ENCODE results near the gene FAM43A. TPM values are rescaled to one million over a fixed set of nuclear protein-coding genes. Genes with fewer than 3 reads are reported as not detected.

FAM43A gene
- total RNA-seq, 1 donor from 2014 or later: 1.7 TPM

DNA sequence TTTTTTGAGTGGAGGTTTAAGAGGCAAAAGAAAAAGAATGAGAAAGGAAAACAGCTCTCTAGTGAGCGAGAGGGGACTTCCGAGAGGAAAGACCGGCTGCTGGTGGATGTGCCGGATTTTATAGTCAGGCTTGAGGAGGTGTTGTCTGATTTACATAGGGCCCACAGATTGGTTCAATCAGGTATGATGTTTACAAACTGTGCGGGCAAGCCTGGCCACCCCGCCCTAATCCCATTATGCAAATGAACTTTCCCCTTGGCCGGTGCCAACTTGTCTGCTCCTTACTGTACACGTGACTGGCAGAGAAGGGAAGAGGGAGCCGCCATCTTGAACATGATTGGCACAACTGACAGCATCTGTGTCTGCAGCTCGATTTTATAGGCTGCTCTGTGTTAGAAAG lies 44.7 kb downstream of the FAM43A start:
- TF ChIP-seq, protein P1, sequence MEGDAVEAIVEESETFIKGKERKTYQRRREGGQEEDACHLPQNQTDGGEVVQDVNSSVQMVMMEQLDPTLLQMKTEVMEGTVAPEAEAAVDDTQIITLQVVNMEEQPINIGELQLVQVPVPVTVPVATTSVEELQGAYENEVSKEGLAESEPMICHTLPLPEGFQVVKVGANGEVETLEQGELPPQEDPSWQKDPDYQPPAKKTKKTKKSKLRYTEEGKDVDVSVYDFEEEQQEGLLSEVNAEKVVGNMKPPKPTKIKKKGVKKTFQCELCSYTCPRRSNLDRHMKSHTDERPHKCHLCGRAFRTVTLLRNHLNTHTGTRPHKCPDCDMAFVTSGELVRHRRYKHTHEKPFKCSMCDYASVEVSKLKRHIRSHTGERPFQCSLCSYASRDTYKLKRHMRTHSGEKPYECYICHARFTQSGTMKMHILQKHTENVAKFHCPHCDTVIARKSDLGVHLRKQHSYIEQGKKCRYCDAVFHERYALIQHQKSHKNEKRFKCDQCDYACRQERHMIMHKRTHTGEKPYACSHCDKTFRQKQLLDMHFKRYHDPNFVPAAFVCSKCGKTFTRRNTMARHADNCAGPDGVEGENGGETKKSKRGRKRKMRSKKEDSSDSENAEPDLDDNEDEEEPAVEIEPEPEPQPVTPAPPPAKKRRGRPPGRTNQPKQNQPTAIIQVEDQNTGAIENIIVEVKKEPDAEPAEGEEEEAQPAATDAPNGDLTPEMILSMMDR (IDR thresholded peaks at IDR 0.05; ENCODE audit: insufficient read depth, low read length, poor library complexity, severe bottlenecking): no peak
- H3K4me3 ChIP-seq (ENCODE audit: low read depth, low read length): no peak overlapping the region
- DNase-seq (ENCODE audit: low read depth): no peak
- H3K36me3 ChIP-seq (ENCODE audit: control insufficient read depth, insufficient read depth, low read length): no peaks in the 10 kb centered on the region
- no peaks in the 10 kb centered on the region for H3K27me3 ChIP-seq (ENCODE audit: control insufficient read depth, insufficient read depth, low read length)

DNA sequence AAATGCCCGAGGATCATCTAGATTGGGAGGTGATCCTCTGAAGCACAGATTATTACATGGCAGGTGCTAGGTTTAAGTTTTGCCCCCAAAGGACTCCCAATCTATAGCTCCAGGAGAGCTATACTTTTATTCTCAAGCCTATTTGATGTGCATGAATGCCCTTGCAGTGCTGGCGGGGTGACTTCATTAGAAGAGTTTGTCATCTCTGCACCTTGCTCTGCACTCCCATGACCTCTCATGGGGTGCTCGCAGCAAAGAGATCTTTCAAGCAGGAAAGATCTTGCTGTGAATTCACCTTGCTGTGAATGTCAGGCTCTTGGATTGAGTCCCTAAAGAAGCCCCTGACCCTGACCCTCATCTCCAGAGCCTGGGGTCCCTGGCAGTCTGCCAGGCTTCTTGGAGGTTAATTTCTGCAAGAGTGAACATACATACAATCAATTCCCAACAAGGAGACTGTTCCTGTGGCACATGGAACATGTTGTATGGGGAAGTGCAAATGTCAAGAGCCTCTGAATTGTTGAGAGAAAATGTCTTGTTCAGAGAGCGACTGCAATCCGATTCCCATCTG lies 45.9 kb downstream of the FAM43A start:
- H3K36me3 ChIP-seq (ENCODE audit: control insufficient read depth, insufficient read depth, low read length): no peaks in the 10 kb centered on the region
- TF ChIP-seq, protein P1 (IDR thresholded peaks at IDR 0.05; ENCODE audit: insufficient read depth, low read length, poor library complexity, severe bottlenecking): no peak
- peaks cover 6% of the 10 kb centered on the region for H3K27me3 ChIP-seq (ENCODE audit: control insufficient read depth, insufficient read depth, low read length)
- H3K4me3 ChIP-seq (ENCODE audit: low read depth, low read length): no peak overlapping the region
- no peak for DNase-seq (ENCODE audit: low read depth)

DNA sequence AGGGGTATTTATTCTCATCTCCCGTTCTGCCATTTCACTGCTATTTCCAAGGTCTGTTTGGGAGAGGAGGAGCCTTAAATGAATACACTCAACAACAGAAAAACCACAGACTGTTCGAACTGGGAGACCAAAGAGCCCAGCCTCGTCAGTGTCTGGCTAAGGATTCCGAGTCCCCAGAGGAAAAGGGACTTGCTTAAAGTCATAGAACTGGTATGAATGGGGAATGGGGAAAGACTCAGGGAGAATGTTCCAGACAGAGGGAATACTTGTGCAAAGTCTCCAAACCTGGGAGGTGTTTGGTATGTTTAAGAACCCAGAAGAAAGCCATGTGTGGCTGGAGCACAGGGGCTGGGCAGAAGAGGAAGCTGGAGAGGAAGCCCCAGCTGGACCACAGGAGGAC lies 46.9 kb downstream of the FAM43A start:
- H3K27me3 ChIP-seq (ENCODE audit: control insufficient read depth, insufficient read depth, low read length): peaks cover 15% of the 10 kb centered on the region
- no peak for DNase-seq (ENCODE audit: low read depth)
- H3K4me3 ChIP-seq (ENCODE audit: low read depth, low read length): no peak overlapping the region
- TF ChIP-seq, protein P1 (IDR thresholded peaks at IDR 0.05; ENCODE audit: insufficient read depth, low read length, poor library complexity, severe bottlenecking): no peak
- H3K36me3 ChIP-seq (ENCODE audit: control insufficient read depth, insufficient read depth, low read length): no peaks in the 10 kb centered on the region

GRCh38 chr3:194736277-194736895 lies 50.7 kb downstream of the FAM43A start:
- no peak overlapping the region for H3K4me3 ChIP-seq (ENCODE audit: low read depth, low read length)
- TF ChIP-seq, protein P1 (IDR thresholded peaks at IDR 0.05; ENCODE audit: insufficient read depth, low read length, poor library complexity, severe bottlenecking): no peak

GRCh38 chr3:194736896-194737600 lies 51.4 kb downstream of the FAM43A start:
- TF ChIP-seq, protein P1 (IDR thresholded peaks at IDR 0.05; ENCODE audit: insufficient read depth, low read length, poor library complexity, severe bottlenecking): no peak
- no peaks in the 10 kb centered on the region for H3K36me3 ChIP-seq (ENCODE audit: control insufficient read depth, insufficient read depth, low read length)
- no peak overlapping the region for H3K4me3 ChIP-seq (ENCODE audit: low read depth, low read length)
- DNase-seq (ENCODE audit: low read depth): no peak
- peaks cover 15% of the 10 kb centered on the region for H3K27me3 ChIP-seq (ENCODE audit: control insufficient read depth, insufficient read depth, low read length)

More at GRCh38 chr3:194736277-194736895, 50.7 kb downstream of the FAM43A start:
- no peaks in the 10 kb centered on the region for H3K36me3 ChIP-seq (ENCODE audit: control insufficient read depth, insufficient read depth, low read length)
- no peak for DNase-seq (ENCODE audit: low read depth)
- H3K27me3 ChIP-seq (ENCODE audit: control insufficient read depth, insufficient read depth, low read length): peaks cover 15% of the 10 kb centered on the region

Other genes with a start within 250 kb of the FAM43A start
- gene ATP13A3, start 198.9 kb upstream of the FAM43A start, total RNA-seq: 273 and 324 TPM in 2 replicates
- gene TMEM44, start 52.5 kb upstream of the FAM43A start, total RNA-seq: 16.0 and 16.2 TPM in 2 replicates
- gene LSG1, start 13.7 kb upstream of the FAM43A start, total RNA-seq: 26.1 and 27.2 TPM in 2 replicates